Calu3 (cell line): ENCODE data around the gene PXDN. TPM values are rescaled to one million over a fixed set of nuclear protein-coding genes. Genes with fewer than 3 reads are reported as not detected.

Source experiments
- BruUV-seq: library from RNA; stranded (reverse); fragments of 400-500 nt; replicated peaks from 2 replicates; lab custom pipeline; 2021; lab: Mats Ljungman, UMichigan
- CTCF ChIA-PET: fragments of 300-600 bp; sonication (Branson Sonifier 250); formaldehyde crosslinking; loops from one replicate; lab custom pipeline; 2022; ENCODE audit warnings: antibody characterized with exemption; lab: Charles Lee
- DNase-seq: peaks from one replicate; pipeline ENCODE4 v3.0.0; 2022
- H3K27ac Mint-ChIP-seq: one replicate; pipeline ENCODE4 v1.8.0; 2022; ENCODE audit warnings: mixed read lengths; ENCODE audit not compliant: unreplicated experiment
- H3K27me3 Mint-ChIP-seq: one replicate; pipeline ENCODE4 v1.8.0; 2022; ENCODE audit warnings: mixed read lengths; ENCODE audit not compliant: unreplicated experiment
- H3K36me3 Mint-ChIP-seq: one replicate; pipeline ENCODE4 v1.8.0; 2022; ENCODE audit warnings: mild to moderate bottlenecking, moderate library complexity, mixed read lengths; ENCODE audit not compliant: insufficient read depth, unreplicated experiment
- H3K4me1 Mint-ChIP-seq: one replicate; pipeline ENCODE4 v1.8.0; 2022; ENCODE audit warnings: mild to moderate bottlenecking, low read depth, mixed read lengths; ENCODE audit not compliant: unreplicated experiment
- H3K4me3 Mint-ChIP-seq: one replicate; pipeline ENCODE4 v1.8.0; 2022; ENCODE audit warnings: mild to moderate bottlenecking, low read depth, moderate library complexity, mixed read lengths; ENCODE audit not compliant: unreplicated experiment
- H3K9me3 Mint-ChIP-seq: one replicate; pipeline ENCODE4 v1.8.0; 2022; ENCODE audit warnings: low read depth, mixed read lengths; ENCODE audit not compliant: unreplicated experiment
- CTCF ChIP-seq: fragments of 200-600 bp; IDR thresholded peaks from one replicate; pipeline ENCODE4 v1.8.0; 2022; ENCODE audit warnings: antibody characterized with exemption; ENCODE audit not compliant: unreplicated experiment
- intact Hi-C: fragments of 100-400 bp; cut with micrococcal nuclease; formaldehyde crosslinking; loops from one replicate; pipeline ENCODE4 v1.10.0; 2022; ENCODE audit not compliant: unreplicated experiment
- total RNA-seq: library from RNA; stranded (reverse); gene quantifications from 2 replicates; pipeline ENCODE4 v1.2.3, GENCODE V29; 2022

PXDN gene
- total RNA-seq, 1 experiment from 2014 or later = not detected

GRCh38 chr2:1602278-1603010 lies 141.9 kb downstream of the PXDN start:
- no TSS peak for BruUV-seq
- Mint-ChIP-seq H3K4me3 (no peak overlapping the region), H3K9me3 (peaks cover 8% of the 10 kb centered on the region), H3K4me1 (no peaks in the 10 kb centered on the region), H3K27me3 (peaks cover 9% of the 10 kb centered on the region), H3K36me3 (no peaks in the 10 kb centered on the region), H3K27ac (no peak overlapping the region)
- intact Hi-C loops = no loop called here
- no peak for DNase-seq
- CTCF ChIA-PET = no interaction called here
- no peak for TF ChIP-seq CTCF

- intact Hi-C loops = no loop called here
- peaks cover 6% of the 10 kb centered on the region for H3K9me3 Mint-ChIP-seq
- H3K27ac Mint-ChIP-seq = no peak overlapping the region
- TF ChIP-seq CTCF = no peak
- DNase-seq = no peak
- peaks cover 4% of the 10 kb centered on the region for H3K27me3 Mint-ChIP-seq
- no peaks in the 10 kb centered on the region for H3K4me1 Mint-ChIP-seq
- no peak overlapping the region for H3K4me3 Mint-ChIP-seq
- CTCF ChIA-PET = no interaction called here
- no TSS peak for BruUV-seq
- no peaks in the 10 kb centered on the region for H3K36me3 Mint-ChIP-seq
Observed at GRCh38 chr2:1601471-1602277, 142.6 kb downstream of the PXDN start.

- H3K4me1 Mint-ChIP-seq = no peaks in the 10 kb centered on the region
- CTCF ChIA-PET = no interaction called here
- H3K4me3 Mint-ChIP-seq = no peak overlapping the region
- H3K9me3 Mint-ChIP-seq = peaks cover 6% of the 10 kb centered on the region
- no peak overlapping the region for H3K27ac Mint-ChIP-seq
- no peak for DNase-seq
- no peak for TF ChIP-seq CTCF
- no peaks in the 10 kb centered on the region for H3K36me3 Mint-ChIP-seq
- intact Hi-C loops = no loop called here
- no TSS peak for BruUV-seq
- no peaks in the 10 kb centered on the region for H3K27me3 Mint-ChIP-seq
Observed at GRCh38 chr2:1601067-1601412, 143.3 kb downstream of the PXDN start.

GRCh38 chr2:1600191-1601066 lies 143.9 kb downstream of the PXDN start:
- CTCF ChIA-PET = no interaction called here
- no peak overlapping the region for H3K27ac Mint-ChIP-seq
- H3K4me1 Mint-ChIP-seq = no peaks in the 10 kb centered on the region
- no peak overlapping the region for H3K4me3 Mint-ChIP-seq
- H3K9me3 Mint-ChIP-seq = peaks cover 6% of the 10 kb centered on the region
- intact Hi-C loops = no loop called here
- no peaks in the 10 kb centered on the region for H3K36me3 Mint-ChIP-seq
- H3K27me3 Mint-ChIP-seq = no peaks in the 10 kb centered on the region
- no TSS peak for BruUV-seq
- no peak for DNase-seq
- no peak for TF ChIP-seq CTCF
